Activated naive CD8-positive, alpha-beta T cell treated with anti-CD3 and anti-CD28 coated beads, Interleukin-2, amount 10 ng/mL, durations not matched to agents 7 days and 5 days (primary cell): Measurements from ENCODE around the gene ENTPD7. TPM values are rescaled to one million over a fixed set of nuclear protein-coding genes. Genes with fewer than 3 reads are reported as not detected.

Experiments
- ATAC-seq: fragments of 150-1000 bp; cut with Tn5 transposase; one replicate; pipeline ENCODE4 v1.10.0; 2021; ENCODE audit warnings: low read depth, moderate library complexity
- POLR2A ChIA-PET: fragments of 350-600 bp; sonication (Branson Sonifier 250); formaldehyde crosslinking; loops from one replicate; lab custom pipeline; 2021; ENCODE audit warnings: antibody characterized with exemption; lab: Charles Lee
- DNase-seq: peaks from one replicate; pipeline ENCODE4 v3.0.0; 2021
- H3K27ac Mint-ChIP-seq: one replicate; pipeline ENCODE4 v1.8.0; 2022; ENCODE audit warnings: mild to moderate bottlenecking, mixed read lengths
- H3K27me3 Mint-ChIP-seq: one replicate; pipeline ENCODE4 v1.8.0; 2022; ENCODE audit warnings: mild to moderate bottlenecking, moderate library complexity, mixed read lengths
- H3K36me3 Mint-ChIP-seq: one replicate; pipeline ENCODE4 v1.8.0; 2021; ENCODE audit warnings: mild to moderate bottlenecking, mixed read lengths
- H3K4me1 Mint-ChIP-seq: one replicate; pipeline ENCODE4 v1.8.0; 2021; ENCODE audit warnings: mixed read lengths
- H3K4me3 Mint-ChIP-seq: one replicate; pipeline ENCODE4 v1.8.0; 2022; ENCODE audit warnings: mild to moderate bottlenecking, moderate library complexity, mixed read lengths
- H3K9me3 Mint-ChIP-seq: one replicate; pipeline ENCODE4 v1.8.0; 2021; ENCODE audit warnings: mixed read lengths
- total RNA-seq, 2 experiments: library from RNA; stranded (reverse); gene quantifications; one replicate each; pipeline ENCODE4 v1.2.3, GENCODE V29; 2021

The ENTPD7 gene
- total RNA-seq, 2 experiments from 2014 or later: 3.3 to 3.5 TPM

DNA sequence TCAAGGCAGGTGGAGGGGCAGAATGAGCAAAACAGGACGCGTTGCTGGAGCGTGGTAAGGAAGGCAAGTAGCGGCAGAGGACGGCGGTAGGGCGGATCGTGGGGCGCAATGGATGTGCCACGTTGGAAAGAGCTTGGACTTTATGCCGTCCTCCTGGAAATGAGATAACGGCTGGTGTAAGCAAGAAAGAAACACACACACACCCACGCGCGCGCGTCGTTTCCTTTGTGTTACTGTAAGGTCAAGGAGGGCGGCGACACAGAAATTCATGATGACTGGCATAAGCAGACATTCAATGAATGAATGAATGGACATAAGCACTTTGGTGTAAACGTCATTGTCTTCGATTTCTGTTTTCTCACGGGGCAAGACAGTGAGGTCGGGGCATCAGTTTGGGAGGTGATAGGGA, 683 bp upstream of the ENTPD7 start:
- H3K27me3 Mint-ChIP-seq: peaks cover 17% of the 10 kb centered on the region
- H3K9me3 Mint-ChIP-seq: no peaks in the 10 kb centered on the region
- H3K4me3 Mint-ChIP-seq: peak overlapping the region; percentile 92
- ATAC-seq (no peak), DNase-seq (peak; percentile 41)
- H3K4me1 Mint-ChIP-seq: peaks cover 16% of the 10 kb centered on the region
- H3K27ac Mint-ChIP-seq: peak overlapping the region; percentile 72
- POLR2A ChIA-PET: interaction anchor here (0.6 to 1.9 kb wide), 4 partner anchors 22 to 205 kb away, joined by 3 to 22 read pairs (median 4); partner anchors contain the start of genes COX15, CUTC and SLC25A28
- peaks cover 3% of the 10 kb centered on the region for H3K36me3 Mint-ChIP-seq

DNA sequence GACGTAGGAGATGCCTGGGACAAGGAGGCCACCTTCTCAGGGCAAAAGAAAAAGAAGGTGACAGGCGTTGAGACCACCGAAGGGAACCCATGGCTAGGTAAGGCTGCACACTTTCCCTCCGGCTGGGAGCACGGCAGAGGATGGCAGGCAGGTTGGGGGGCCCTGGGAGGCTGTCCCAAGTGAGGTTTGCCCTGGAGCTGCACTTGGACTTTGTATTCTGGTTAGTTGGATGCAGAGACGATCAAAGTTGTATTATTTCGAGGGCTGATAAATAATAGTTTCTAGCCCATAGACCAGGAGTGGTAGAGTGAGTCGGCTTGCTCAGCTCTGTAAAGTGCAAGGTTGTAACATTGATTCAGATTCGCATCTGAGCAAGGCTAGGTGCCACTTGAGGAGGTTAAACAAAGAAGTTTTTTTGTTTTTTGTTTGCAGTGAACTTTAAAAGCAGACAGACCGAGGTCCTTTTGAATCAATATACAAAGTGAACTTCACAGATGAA, 608 bp downstream of the ENTPD7 start:
- POLR2A ChIA-PET: interaction anchor here (1.4 to 1.9 kb wide), 2 partner anchors 39 to 73 kb away, joined by 4 to 22 read pairs; partner anchors contain the start of genes COX15, CUTC and SLC25A28
- peaks cover 16% of the 10 kb centered on the region for H3K27me3 Mint-ChIP-seq
- ATAC-seq (no peak), DNase-seq (no peak)
- peaks cover 6% of the 10 kb centered on the region for H3K36me3 Mint-ChIP-seq
- H3K4me3 Mint-ChIP-seq: peak overlapping the region; percentile 92
- peak overlapping the region; percentile 31 for H3K27ac Mint-ChIP-seq
- H3K9me3 Mint-ChIP-seq: no peaks in the 10 kb centered on the region
- peaks cover 19% of the 10 kb centered on the region for H3K4me1 Mint-ChIP-seq

DNA sequence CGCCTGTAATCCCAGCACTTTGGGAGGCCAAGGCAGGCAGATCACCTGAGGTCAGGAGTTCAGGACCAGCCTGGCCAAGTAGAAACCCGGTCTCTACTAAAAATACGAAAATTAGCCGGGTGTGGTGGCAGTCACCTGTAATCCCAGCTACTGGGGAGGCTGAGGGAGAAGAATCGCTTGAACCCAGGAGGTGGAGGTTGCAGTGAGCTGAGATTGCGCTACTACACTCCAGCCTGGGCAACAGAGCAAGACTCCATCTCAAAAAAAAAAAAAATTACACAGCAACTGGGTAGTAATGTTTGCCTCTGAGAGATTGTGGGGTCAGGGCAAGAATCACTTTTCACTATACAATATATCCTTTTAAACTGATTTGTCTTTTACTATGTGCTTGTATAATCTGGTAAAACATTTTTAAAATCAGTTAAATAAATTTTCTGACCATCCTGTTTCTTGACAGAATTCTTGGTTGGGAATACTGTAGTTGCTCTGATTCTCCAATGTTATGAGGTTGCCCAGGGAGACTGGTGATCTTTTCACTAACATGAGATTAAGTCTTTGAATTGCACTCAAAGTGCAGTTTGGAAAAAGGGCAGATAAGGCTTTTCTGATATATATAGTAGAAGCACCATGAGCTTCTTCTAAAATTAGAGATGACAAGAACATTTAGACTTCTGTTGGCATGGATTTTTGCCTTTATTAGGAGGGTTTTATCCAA, 1.5 kb downstream of the ENTPD7 start:
- POLR2A ChIA-PET: interaction anchor here (1.9 kb wide), 1 partner anchor 40 kb away, joined by 22 read pairs; the partner anchor contains the start of gene SLC25A28

DNA sequence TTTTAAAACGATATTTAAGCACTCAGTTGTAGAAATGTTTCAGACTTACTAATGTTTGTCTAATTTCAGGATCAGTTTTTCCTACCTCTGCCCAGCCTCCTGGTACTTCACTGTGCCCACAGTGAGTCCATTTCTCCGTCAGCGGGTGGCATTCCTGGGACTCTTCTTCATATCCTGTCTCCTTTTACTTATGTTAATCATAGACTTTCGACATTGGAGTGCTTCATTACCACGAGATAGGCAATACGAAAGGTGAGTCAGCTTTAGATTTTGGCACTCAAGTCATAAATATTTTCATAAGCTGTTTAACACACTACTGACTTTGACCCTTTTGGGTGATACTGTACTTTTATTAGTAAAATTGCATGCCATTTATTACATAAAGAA, 2.1 kb downstream of the ENTPD7 start:
- no peak for DNase-seq
- Mint-ChIP-seq H3K9me3 (no peaks in the 10 kb centered on the region), H3K36me3 (peaks cover 12% of the 10 kb centered on the region), H3K4me3 (no peak overlapping the region), H3K4me1 (peaks cover 19% of the 10 kb centered on the region), H3K27me3 (peaks cover 10% of the 10 kb centered on the region), H3K27ac (no peak overlapping the region)
- no peak for ATAC-seq
- POLR2A ChIA-PET: no interaction called here

More for the DNA sequence above, 1.5 kb downstream of the ENTPD7 start:
- H3K27ac Mint-ChIP-seq: no peak overlapping the region
- peaks cover 19% of the 10 kb centered on the region for H3K4me1 Mint-ChIP-seq
- DNase-seq: no peak
- no peaks in the 10 kb centered on the region for H3K9me3 Mint-ChIP-seq
- H3K27me3 Mint-ChIP-seq: peaks cover 15% of the 10 kb centered on the region
- peaks cover 11% of the 10 kb centered on the region for H3K36me3 Mint-ChIP-seq
- no peak for ATAC-seq
- H3K4me3 Mint-ChIP-seq: no peak overlapping the region

DNA sequence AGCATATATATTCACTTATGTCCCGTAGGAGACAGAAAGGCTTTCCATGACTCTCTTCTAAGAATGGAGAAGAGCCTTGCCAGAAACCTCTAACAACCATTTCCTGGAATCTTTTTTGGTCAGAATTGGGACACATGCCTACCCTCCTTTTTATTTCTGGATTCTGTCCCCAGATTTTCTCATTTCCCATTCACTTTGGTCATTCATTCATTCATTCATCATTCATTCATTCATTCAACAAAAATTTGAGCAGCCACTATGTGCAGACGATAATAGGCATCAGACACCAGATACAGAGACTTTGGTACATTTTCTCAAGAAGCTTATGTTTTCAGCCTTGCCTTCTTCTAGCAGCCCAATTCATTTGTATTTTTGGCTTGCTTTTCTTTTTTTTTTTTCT, 6.0 kb downstream of the ENTPD7 start:
- no peak for DNase-seq
- peaks cover 17% of the 10 kb centered on the region for H3K36me3 Mint-ChIP-seq
- no peak overlapping the region for H3K27ac Mint-ChIP-seq
- ATAC-seq: no peak
- no peaks in the 10 kb centered on the region for H3K9me3 Mint-ChIP-seq
- no peaks in the 10 kb centered on the region for H3K27me3 Mint-ChIP-seq
- peaks cover 5% of the 10 kb centered on the region for H3K4me1 Mint-ChIP-seq
- POLR2A ChIA-PET: no interaction called here
- no peak overlapping the region for H3K4me3 Mint-ChIP-seq

DNA sequence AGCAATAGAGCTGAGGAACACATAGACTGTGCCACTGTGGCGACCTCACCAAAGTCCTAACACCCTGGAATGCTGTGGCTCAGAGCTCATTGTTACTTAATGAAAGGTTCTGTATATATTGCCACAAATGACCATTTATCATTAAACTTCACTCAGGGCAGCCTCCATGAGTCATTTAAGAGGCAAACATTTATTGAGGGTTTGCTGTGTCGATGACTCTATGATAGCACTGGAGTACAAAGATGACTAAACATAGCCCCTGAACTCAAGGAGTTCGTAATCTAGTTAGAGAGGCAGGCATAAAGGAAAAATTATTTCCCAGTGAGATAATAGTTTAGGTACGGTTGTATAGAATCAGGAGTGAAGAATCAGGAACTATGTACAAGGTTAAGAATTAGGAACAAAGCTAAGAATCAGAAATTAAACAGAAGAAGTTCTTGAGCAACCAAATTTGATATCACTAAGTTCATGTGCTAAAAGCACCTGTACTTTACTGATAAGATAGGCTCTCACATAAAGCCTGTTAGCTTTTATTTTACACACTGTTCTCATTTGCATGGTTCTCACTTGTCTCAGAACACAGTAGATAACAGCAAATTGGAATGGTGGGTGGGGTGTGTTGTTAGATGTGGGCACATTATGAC, 7.9 kb downstream of the ENTPD7 start:
- Mint-ChIP-seq H3K9me3 (no peaks in the 10 kb centered on the region), H3K4me1 (peaks cover 3% of the 10 kb centered on the region), H3K4me3 (no peak overlapping the region), H3K27ac (no peak overlapping the region), H3K27me3 (no peaks in the 10 kb centered on the region), H3K36me3 (peaks cover 15% of the 10 kb centered on the region)
- DNase-seq (no peak), ATAC-seq (no peak)
- POLR2A ChIA-PET: no interaction called here

DNA sequence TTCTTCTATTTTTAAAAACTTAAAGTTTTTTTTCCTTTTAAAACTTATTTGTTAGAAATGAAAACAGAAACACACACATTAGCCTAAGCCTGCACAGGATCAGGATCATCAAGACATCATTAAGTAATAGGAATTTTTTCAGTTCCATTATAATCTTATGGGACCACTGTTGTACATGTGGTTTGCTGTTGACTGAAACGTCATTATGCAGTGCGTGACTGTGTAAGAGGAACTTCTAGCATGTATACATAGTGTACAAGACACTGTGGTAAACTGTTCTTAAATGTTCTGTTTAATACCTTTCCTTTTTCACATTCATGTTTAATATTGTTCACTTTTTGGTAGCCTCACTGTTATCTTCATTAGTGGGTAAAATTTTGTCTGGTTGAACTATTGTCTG, 12.1 kb downstream of the ENTPD7 start:
- H3K27me3 Mint-ChIP-seq: no peaks in the 10 kb centered on the region
- ATAC-seq (no peak), DNase-seq (no peak)
- H3K9me3 Mint-ChIP-seq: no peaks in the 10 kb centered on the region
- no peak overlapping the region for H3K27ac Mint-ChIP-seq
- H3K4me3 Mint-ChIP-seq: no peak overlapping the region
- POLR2A ChIA-PET: no interaction called here
- peaks cover 10% of the 10 kb centered on the region for H3K36me3 Mint-ChIP-seq
- H3K4me1 Mint-ChIP-seq: peaks cover 5% of the 10 kb centered on the region

DNA sequence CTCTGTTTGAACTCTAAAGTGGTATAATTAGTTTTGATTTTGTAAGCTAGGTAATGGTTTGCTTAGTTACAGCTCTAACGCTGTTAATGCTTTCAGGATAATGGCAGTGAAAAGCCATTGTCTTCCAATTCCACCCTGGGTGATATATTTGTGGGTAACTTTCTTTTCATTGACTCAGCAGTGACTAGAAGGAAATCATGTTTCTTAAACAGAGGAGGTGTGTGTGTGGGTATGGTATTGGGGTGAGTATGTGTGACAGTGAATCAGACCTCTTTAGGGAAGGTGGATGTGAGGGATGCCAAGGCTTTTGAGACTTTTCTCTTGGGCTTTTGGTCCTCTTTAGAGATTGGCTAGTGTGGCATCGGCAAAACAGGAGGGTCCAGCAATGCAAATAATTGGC, 13.6 kb downstream of the ENTPD7 start:
- Mint-ChIP-seq H3K4me1 (peaks cover 11% of the 10 kb centered on the region), H3K4me3 (no peak overlapping the region), H3K27ac (no peak overlapping the region), H3K27me3 (no peaks in the 10 kb centered on the region), H3K9me3 (no peaks in the 10 kb centered on the region), H3K36me3 (peaks cover 8% of the 10 kb centered on the region)
- POLR2A ChIA-PET: no interaction called here
- ATAC-seq (no peak), DNase-seq (no peak)

DNA sequence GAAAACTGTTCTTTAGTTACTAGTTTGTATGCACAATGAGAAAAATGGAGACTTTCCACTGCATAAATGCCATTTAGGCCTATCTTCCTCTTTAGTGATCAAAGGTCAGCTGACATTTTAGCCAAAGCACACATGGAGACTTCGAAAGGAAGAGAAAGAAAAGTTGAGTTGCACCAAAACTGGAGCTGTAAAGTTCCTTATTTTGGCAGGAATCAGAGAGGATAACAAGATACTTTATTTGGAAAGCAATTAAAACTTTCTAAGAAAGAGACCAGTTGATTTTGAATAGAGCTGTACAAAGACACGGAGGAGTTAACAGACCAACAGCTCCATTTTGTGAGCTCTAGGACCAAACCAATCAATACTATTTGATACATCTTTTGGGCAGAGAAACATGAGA, 14.2 kb downstream of the ENTPD7 start:
- H3K4me3 Mint-ChIP-seq: no peak overlapping the region
- POLR2A ChIA-PET: no interaction called here
- peaks cover 11% of the 10 kb centered on the region for H3K4me1 Mint-ChIP-seq
- H3K27me3 Mint-ChIP-seq: no peaks in the 10 kb centered on the region
- ATAC-seq (no peak), DNase-seq (no peak)
- H3K36me3 Mint-ChIP-seq: peaks cover 8% of the 10 kb centered on the region
- H3K9me3 Mint-ChIP-seq: no peaks in the 10 kb centered on the region
- no peak overlapping the region for H3K27ac Mint-ChIP-seq

DNA sequence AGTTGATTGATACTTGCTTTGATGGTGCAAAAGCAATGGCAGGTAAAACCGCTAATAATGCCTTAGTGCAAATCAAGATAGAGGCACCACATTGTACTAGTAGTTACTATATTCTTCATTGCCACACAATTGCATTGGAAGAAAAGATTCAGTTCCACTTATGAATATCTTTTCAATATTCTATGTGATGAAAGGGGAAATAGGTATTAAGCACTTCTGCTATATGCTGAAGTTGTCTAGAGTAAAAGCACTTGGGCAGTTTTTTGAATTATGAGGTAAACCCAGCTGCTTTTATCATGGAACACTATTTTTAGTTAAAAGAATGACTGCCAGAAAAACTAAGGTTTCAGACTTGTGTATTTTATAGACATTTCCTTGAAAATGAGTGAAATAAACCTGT, 15.5 kb downstream of the ENTPD7 start:
- H3K36me3 Mint-ChIP-seq: peaks cover 8% of the 10 kb centered on the region
- DNase-seq (no peak), ATAC-seq (no peak)
- no peaks in the 10 kb centered on the region for H3K9me3 Mint-ChIP-seq
- no peak overlapping the region for H3K4me3 Mint-ChIP-seq
- no peaks in the 10 kb centered on the region for H3K27me3 Mint-ChIP-seq
- peaks cover 11% of the 10 kb centered on the region for H3K4me1 Mint-ChIP-seq
- no peak overlapping the region for H3K27ac Mint-ChIP-seq
- POLR2A ChIA-PET: no interaction called here

DNA sequence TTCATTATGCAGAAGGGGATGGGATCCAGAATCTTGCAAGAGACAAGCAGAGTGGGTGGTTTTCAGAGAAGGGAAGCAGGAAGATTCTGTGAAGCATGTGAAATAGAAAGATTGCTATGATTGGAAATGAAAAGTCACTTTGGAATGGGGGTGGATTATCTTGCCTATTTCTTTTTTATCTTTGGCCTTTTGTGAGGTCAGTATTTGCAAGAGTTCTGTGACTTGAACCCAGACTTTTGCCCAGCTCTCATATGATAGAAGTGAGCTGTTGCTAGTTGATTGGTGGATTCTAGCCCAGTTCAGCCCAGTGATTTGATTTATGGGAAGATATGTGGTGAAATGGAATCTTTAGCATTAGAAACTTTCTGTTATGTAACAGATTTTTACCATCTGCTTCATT, 17.1 kb downstream of the ENTPD7 start:
- Mint-ChIP-seq H3K36me3 (peaks cover 10% of the 10 kb centered on the region), H3K27me3 (no peaks in the 10 kb centered on the region), H3K9me3 (no peaks in the 10 kb centered on the region), H3K27ac (no peak overlapping the region), H3K4me1 (peaks cover 14% of the 10 kb centered on the region), H3K4me3 (no peak overlapping the region)
- POLR2A ChIA-PET: interaction anchor here (0.5 kb wide), 1 partner anchor 29 kb away, joined by 3 read pairs; no protein-coding TSS in a partner anchor
- no peak for DNase-seq
- no peak for ATAC-seq

DNA sequence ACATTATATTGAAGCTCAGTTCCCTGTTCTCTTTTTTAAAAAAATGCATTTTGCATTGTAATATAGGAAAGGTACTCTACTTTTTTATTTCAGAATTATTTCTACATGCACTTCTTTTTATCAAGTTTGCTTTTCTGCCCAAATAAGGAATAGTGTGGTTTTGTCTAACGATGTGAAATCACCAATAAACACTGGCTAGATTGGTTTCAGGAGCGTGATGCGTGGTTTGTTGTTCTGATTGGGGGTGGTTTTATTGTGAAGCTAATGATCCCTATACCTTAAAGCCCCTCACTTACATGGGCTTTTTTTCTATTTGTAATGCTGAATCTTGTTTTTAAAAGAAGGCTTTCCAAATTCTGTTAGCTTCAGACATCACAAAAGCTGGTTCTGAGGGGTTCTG, 17.6 kb downstream of the ENTPD7 start:
- no peaks in the 10 kb centered on the region for H3K9me3 Mint-ChIP-seq
- H3K4me3 Mint-ChIP-seq: no peak overlapping the region
- H3K4me1 Mint-ChIP-seq: peaks cover 14% of the 10 kb centered on the region
- no peaks in the 10 kb centered on the region for H3K27me3 Mint-ChIP-seq
- H3K27ac Mint-ChIP-seq: no peak overlapping the region
- POLR2A ChIA-PET: interaction anchor here (0.5 to 0.7 kb wide), 3 partner anchors 29 to 584 kb away, joined by 3 to 6 read pairs (median 5); no protein-coding TSS in a partner anchor
- no peak for ATAC-seq
- H3K36me3 Mint-ChIP-seq: peaks cover 10% of the 10 kb centered on the region
- no peak for DNase-seq

DNA sequence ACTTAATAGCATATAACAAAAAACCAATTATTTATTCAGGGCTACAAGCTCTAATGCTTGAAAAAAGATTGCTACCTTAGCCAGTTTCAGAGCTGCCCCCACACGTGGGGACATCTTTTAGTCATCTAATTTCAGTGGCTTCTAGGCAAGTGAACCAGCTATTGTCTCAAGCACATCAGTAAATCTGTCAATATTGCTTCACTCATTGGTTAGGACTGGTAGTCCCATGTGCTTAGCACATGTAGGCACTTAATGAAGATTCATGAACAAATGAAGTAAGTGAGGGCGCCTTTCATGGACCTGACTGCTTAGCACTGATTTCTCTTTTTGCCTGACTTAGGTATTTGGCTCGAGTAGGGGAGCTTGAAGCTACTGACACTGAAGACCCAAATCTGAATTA, 19.6 kb downstream of the ENTPD7 start:
- DNase-seq (no peak), ATAC-seq (no peak)
- H3K4me3 Mint-ChIP-seq: no peak overlapping the region
- no peaks in the 10 kb centered on the region for H3K27me3 Mint-ChIP-seq
- no peak overlapping the region for H3K27ac Mint-ChIP-seq
- POLR2A ChIA-PET: no interaction called here
- H3K36me3 Mint-ChIP-seq: peaks cover 4% of the 10 kb centered on the region
- no peaks in the 10 kb centered on the region for H3K9me3 Mint-ChIP-seq
- peaks cover 12% of the 10 kb centered on the region for H3K4me1 Mint-ChIP-seq
